NCI-H526 (cell line): ENCODE measurements around the gene PPP2R1B.
A peak's percentile ranks its signal among the peaks of the same experiment; 100 is the strongest.

Experiments used
- DNase-seq, 2 experiments: peaks; one replicate each; lab custom pipeline; 2025; lab: John Stamatoyannopoulos, UW

Gene PPP2R1B

DNA sequence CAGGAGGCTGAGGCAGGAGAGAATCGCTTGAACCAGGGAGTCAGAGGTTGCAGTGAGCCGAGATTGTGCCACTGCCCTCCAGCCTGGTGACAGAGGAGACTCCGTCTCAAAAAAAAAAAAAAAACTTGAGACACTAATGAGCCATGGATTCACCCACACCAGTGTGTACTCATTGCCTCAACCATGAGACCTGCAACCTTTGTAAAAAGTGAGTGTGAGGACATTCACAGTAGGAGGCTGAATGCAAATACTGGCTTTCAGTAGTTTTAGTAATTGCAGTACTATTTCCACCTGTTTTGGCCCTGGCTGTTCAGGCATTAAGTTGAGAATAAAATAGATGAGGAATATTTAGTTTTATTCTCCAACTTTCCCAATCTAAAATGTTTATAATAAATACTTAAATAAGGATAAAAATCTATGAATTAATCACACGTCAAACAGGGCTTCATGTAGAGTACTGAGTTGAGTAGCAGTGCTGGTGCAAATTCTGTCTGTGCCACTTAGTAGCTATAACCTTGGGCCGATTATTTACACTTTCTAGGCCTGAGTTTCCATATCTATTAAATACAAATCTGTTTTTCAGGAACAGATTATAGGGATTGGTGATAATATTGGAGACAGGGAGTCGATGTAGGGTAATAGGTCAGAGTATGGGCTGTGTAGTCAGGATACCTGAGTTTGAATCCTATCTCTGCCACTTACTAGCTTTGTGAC lies 72.8 kb downstream of the PPP2R1B start:
- DNase-seq: peak in 1 of 2 experiments; percentile 11

DNA sequence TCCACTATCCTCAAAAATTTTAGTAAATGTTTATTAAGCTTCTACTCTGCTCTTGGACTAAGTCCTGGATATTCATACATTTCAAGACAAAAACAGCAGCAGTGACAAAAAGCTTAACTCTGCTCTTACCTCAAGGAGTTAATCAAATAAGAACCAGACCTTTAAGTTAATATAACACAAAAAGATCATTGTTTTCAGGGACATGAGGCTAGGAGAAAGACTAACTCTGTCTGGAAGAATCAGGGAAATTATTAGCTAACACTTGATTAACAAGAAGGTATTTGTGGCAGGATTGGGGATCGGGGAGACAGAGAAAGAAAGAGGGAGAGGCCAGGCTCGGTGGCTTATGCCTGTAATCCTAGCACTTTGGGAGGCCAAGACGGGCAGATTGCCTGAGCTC lies 74.4 kb downstream of the PPP2R1B start:
- no peak for DNase-seq

DNA sequence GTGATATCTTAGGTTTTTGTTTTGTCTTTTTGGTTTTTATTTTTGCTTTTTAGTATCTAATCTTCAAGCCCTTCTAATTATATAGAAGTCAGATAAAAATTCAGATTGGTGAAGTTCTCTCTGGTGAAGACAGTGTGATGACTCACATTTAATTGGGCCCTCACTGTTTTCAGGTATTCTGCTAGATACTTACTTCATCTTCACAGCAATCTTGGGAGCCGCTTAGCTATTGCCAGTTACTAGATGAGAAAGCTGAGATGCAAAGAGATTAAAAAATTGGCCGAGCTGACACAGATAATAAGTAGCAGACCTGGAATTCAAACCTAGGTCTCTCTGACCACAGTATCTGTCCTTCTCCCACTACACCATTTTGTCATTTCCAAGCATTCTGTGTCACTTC lies 75.0 kb downstream of the PPP2R1B start:
- no peak for DNase-seq

DNA sequence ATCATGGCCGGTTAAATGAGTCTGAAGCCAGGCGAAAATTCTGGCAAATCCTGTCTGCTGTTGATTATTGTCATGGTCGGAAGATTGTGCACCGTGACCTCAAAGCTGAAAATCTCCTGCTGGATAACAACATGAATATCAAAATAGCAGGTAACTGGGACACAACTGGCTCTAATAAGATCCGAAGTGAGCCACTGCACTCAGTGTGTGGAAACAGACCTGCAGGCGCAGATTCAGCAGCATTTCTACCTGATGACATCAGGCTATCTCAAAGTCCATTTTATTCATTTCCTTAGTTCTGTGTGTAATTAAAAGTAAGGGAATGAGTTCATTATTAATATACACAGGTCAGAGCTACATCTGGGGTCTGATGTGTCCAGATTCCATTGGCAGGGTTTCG lies 78.2 kb downstream of the PPP2R1B start:
- DNase-seq: no peak

DNA sequence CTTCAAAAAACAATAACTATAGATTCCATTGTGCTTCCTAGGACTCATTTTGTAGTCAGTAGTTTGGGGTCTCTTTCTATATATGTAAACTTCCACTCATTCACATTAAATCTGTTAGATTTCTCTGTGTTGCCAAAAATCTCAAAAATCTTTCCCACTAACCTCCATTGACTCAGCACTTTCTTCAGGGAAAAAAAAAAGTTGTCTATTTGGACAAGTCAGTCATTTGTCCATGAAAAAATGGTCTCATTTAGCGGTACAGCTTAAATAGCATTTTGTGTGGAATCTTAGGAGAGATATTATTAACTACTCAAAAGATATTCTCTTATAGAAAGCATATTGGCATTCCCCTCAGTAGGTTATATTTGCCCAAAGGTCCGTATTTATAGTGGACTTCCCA lies 81.9 kb downstream of the PPP2R1B start:
- no peak for DNase-seq

DNA sequence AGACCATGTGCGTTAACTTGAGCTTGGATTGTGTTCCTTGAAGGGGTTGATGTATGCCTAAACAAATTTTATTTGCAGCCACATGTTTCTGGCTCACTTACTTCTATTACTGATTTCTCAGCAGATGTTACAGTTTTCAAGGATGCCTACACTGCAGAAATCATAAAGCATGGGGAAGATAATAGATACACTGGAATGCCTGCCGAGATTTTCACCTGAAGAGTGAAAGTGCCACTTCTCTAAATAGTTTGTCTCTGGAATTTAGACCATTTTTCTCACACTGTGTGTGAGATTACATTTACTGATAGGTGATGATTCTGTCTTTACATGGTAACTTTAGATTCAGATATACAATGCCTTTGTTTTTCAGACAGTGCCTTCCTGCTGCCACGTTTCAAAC lies 82.4 kb downstream of the PPP2R1B start:
- DNase-seq: no peak

DNA sequence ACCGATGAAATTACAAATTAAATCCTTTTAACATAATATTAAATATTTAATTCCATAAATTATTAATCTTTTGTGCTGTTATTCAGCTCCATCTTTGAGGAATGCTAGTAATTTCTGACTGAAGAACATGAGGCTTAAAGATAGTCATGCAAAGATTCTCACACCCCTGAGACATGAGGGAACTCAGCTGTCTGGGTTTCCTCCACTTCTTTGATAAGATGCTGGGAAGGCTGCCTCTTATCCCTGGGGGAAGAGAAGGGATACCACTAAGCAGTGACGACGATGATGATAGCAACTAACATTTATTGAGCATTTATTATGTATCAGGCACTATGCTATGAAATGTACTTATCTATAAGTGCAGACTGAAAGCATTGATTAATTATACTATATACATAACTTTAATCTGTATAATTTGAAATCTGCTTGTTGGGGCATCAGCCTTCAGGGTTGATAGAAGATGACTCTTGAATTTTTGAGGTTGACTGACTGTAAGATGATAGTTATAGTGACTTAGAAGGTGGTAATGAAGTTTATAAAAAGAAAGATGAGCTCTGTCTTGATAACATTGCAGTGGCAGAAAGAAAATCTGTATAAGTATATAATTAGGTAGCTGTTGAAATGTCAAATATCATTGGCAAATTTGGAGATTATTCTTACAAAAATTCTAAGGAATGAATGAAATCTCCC lies 85.6 kb downstream of the PPP2R1B start:
- DNase-seq: no peak
